CD4-positive, alpha-beta T cell (primary cell): ENCODE measurements around the gene KIF26B. TPM values are rescaled to one million over a fixed set of nuclear protein-coding genes. Genes with fewer than 3 reads are reported as not detected.

Experiments used
- ATAC-seq: fragments of 200-7000 bp; cut with Tn5 transposase; one replicate; pipeline ENCODE4 v1.10.0; 2022; ENCODE audit warnings: mild to moderate bottlenecking; ENCODE audit not compliant: poor library complexity
- CTCF ChIA-PET: fragments of 350-600 bp; sonication (Branson Sonifier 250); formaldehyde crosslinking; loops from one replicate; lab custom pipeline; 2021; ENCODE audit warnings: antibody characterized with exemption, inconsistent platforms; lab: Charles Lee
- POLR2A ChIA-PET: fragments of 350-600 bp; sonication (Branson Sonifier 250); formaldehyde crosslinking; loops from one replicate; lab custom pipeline; 2021; ENCODE audit warnings: antibody characterized with exemption, inconsistent platforms; lab: Charles Lee
- DNase-seq, 14 experiments: peaks; one replicate each; pipeline ENCODE4 v3.0.0-alpha.2; 2013 to 2020; ENCODE audit warnings: mixed read lengths in 2 of 14
- H3K27ac ChIP-seq, 2 donors: one replicate each; pipeline versions ENCODE4 v1.5.1 to v1.7.0; 2013; ENCODE audit warnings: low read length in 2 of 2, low read depth in 1 of 2, mild to moderate bottlenecking in 1 of 2
- H3K27me3 ChIP-seq, 2 experiments: 1 replicate in 1 of 2; 2 replicates in 1 of 2; pipeline versions ENCODE4 v1.6.1 to v1.7.0; 2013; ENCODE audit warnings: low read length in 2 of 2, control low read depth in 1 of 2, mild to moderate bottlenecking in 1 of 2, moderate library complexity in 1 of 2; ENCODE audit not compliant: insufficient read depth in 2 of 2, control insufficient read depth in 1 of 2
- H3K36me3 ChIP-seq: one replicate; pipeline ENCODE4 v1.6.1; 2013; ENCODE audit warnings: low read length, control low read depth; ENCODE audit not compliant: insufficient read depth
- H3K4me1 ChIP-seq: one replicate; pipeline ENCODE4 v1.6.1; 2013; ENCODE audit warnings: low read length, control low read depth; ENCODE audit not compliant: insufficient read depth
- H3K4me3 ChIP-seq: one replicate; pipeline ENCODE4 v1.5.1; 2013; ENCODE audit warnings: mild to moderate bottlenecking, low read length, moderate library complexity
- H3K9me3 ChIP-seq, 2 experiments: 1 replicate in 1 of 2; 2 replicates in 1 of 2; pipeline versions ENCODE4 v1.6.1 to v1.7.0; 2013; ENCODE audit warnings: low read length in 2 of 2, mild to moderate bottlenecking in 2 of 2, control low read depth in 1 of 2, moderate library complexity in 1 of 2; ENCODE audit not compliant: control insufficient read depth in 1 of 2, insufficient read depth in 1 of 2
- H3K27ac Mint-ChIP-seq: one replicate; pipeline ENCODE4 v1.8.0; 2020; ENCODE audit warnings: mixed read lengths
- H3K27me3 Mint-ChIP-seq: one replicate; pipeline ENCODE4 v1.8.0; 2021; ENCODE audit warnings: mixed read lengths
- H3K36me3 Mint-ChIP-seq: one replicate; pipeline ENCODE4 v1.8.0; 2021; ENCODE audit warnings: low read depth, mixed read lengths
- H3K4me1 Mint-ChIP-seq: one replicate; pipeline ENCODE4 v1.8.0; 2021; ENCODE audit warnings: low read depth, mixed read lengths
- H3K4me3 Mint-ChIP-seq: one replicate; pipeline ENCODE4 v1.8.0; 2020; ENCODE audit warnings: mild to moderate bottlenecking, mixed read lengths
- H3K9me3 Mint-ChIP-seq: one replicate; pipeline ENCODE4 v1.8.0; 2020; ENCODE audit warnings: mixed read lengths
- intact Hi-C, 2 experiments: fragments of 100-400 bp; cut with DNase I in 1 of 2; cut with micrococcal nuclease in 1 of 2; formaldehyde crosslinking; loops; one replicate each; pipeline versions ENCODE4 v1.15.1 to v1.9.0; 2023 to 2025; cut with DNase I, micrococcal nuclease
- total RNA-seq, 174 experiments: library from RNA in 2 of 174; stranded (reverse) in 2 of 174; gene quantifications; one replicate each; pipeline ENCODE4 v1.2.3 and lab custom pipeline; 2021 to 2026
- TF ChIP-seq, protein P1 (sequence below): fragments of 200-600 bp; IDR thresholded peaks from one replicate; pipeline ENCODE4 v1.8.0; 2022; ENCODE audit warnings: antibody characterized with exemption, mild to moderate bottlenecking

Gene KIF26B
- total RNA-seq, 2 experiments from 2014 or later, result 0.03 TPM; not detected in 1

DNA sequence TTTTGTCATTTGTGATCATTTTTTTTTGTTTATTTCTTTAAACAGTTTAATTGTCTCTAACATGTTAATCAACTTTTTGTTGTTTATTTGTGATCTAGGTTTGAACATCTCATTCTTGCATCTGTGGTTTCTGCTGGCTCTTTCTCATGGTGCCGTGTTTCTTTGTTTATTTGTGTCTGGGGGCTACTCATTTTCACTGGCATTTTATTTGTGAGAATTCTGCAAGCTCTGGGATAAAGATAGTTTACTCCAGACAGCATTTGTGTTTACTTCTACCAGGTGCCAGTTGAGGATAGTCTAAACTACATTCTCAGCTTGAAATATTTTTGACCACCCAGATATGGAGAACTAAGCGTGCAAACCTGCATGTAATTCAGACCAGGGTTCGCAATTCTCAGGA, 508.6 kb downstream of the KIF26B start:
- CTCF ChIA-PET, result no interaction called here
- TF ChIP-seq, protein P1, sequence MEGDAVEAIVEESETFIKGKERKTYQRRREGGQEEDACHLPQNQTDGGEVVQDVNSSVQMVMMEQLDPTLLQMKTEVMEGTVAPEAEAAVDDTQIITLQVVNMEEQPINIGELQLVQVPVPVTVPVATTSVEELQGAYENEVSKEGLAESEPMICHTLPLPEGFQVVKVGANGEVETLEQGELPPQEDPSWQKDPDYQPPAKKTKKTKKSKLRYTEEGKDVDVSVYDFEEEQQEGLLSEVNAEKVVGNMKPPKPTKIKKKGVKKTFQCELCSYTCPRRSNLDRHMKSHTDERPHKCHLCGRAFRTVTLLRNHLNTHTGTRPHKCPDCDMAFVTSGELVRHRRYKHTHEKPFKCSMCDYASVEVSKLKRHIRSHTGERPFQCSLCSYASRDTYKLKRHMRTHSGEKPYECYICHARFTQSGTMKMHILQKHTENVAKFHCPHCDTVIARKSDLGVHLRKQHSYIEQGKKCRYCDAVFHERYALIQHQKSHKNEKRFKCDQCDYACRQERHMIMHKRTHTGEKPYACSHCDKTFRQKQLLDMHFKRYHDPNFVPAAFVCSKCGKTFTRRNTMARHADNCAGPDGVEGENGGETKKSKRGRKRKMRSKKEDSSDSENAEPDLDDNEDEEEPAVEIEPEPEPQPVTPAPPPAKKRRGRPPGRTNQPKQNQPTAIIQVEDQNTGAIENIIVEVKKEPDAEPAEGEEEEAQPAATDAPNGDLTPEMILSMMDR, result no peak

DNA sequence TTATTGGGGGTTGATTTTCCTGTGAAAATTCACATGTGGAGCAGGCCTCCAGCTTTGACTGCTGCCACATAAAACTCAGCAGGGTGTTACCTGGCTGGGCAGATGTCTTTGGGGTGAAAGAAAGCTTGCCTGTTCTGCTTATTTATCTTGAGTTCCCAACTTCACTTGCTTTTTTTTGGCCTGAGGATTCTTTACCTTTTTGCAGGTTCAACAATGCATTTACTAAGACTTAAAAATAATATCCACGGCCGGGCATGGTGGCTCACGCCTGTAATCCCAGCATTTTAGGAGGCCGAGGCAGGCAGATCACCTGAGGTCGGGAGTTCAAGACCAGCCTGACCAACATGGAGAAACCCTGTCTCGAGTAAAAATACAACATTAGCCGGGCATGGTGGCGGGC, 509.1 kb downstream of the KIF26B start:
- no peaks in the 10 kb centered on the region for H3K27me3 Mint-ChIP-seq
- no peak for DNase-seq
- Histone ChIP-seq H3K4me3 (no peak overlapping the region), H3K27ac (no peak overlapping the region), H3K36me3 (no peaks in the 10 kb centered on the region), H3K9me3 (no peaks in the 10 kb centered on the region), H3K27me3 (no peaks in the 10 kb centered on the region), H3K4me1 (no peaks in the 10 kb centered on the region)
- H3K4me3 Mint-ChIP-seq, result no peak overlapping the region
- ChIA-PET POLR2A (no interaction called here), CTCF (no interaction called here)
- no peak overlapping the region for H3K27ac Mint-ChIP-seq
- ATAC-seq, result no peak
- intact Hi-C loops, result no loop called here
- H3K4me1 Mint-ChIP-seq, result no peaks in the 10 kb centered on the region
- TF ChIP-seq, protein P1, result no peak
- no peaks in the 10 kb centered on the region for H3K36me3 Mint-ChIP-seq
- H3K9me3 Mint-ChIP-seq, result no peaks in the 10 kb centered on the region

More for the DNA sequence above, 508.6 kb downstream of the KIF26B start:
- ATAC-seq (no peak), DNase-seq (no peak)
- H3K4me1 ChIP-seq, result no peaks in the 10 kb centered on the region
- Mint-ChIP-seq H3K4me1 (no peaks in the 10 kb centered on the region), H3K27ac (no peak overlapping the region), H3K36me3 (no peaks in the 10 kb centered on the region), H3K9me3 (no peaks in the 10 kb centered on the region), H3K27me3 (no peaks in the 10 kb centered on the region), H3K4me3 (no peak overlapping the region)
- no peaks in the 10 kb centered on the region for H3K27me3 ChIP-seq
- H3K9me3 ChIP-seq, result no peaks in the 10 kb centered on the region
- intact Hi-C loops, result no loop called here
- H3K27ac ChIP-seq, result no peak overlapping the region
- H3K4me3 ChIP-seq, result no peak overlapping the region
- POLR2A ChIA-PET, result no interaction called here
- no peaks in the 10 kb centered on the region for H3K36me3 ChIP-seq

DNA sequence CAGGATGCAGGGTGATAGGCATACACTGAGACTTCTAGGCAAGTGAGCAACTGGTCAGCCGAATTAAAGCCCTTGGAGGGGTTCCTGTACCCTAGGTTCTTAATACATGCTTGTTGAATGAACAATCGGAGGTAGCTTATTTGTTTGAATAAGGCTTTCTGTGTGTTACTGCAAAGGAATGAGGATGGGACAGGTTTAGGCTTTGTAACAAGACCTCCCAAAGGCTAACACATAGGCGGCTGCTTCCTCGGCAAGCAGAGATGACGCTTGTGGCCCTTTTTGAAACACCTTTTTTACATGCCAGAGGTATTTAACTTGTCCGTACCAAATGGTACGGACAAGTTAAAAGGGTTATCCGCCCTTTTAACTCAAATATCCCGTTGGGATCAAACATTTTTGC, 511.6 kb downstream of the KIF26B start:
- Histone ChIP-seq H3K27ac (no peak overlapping the region), H3K4me1 (no peaks in the 10 kb centered on the region), H3K36me3 (no peaks in the 10 kb centered on the region), H3K27me3 (no peaks in the 10 kb centered on the region), H3K4me3 (no peak overlapping the region), H3K9me3 (no peaks in the 10 kb centered on the region)
- Mint-ChIP-seq H3K36me3 (no peaks in the 10 kb centered on the region), H3K27ac (no peak overlapping the region), H3K9me3 (no peaks in the 10 kb centered on the region), H3K4me3 (no peak overlapping the region), H3K4me1 (no peaks in the 10 kb centered on the region), H3K27me3 (no peaks in the 10 kb centered on the region)
- ATAC-seq, result no peak
- CTCF ChIA-PET, result no interaction called here
- POLR2A ChIA-PET, result no interaction called here
- intact Hi-C loops, result no loop called here
- TF ChIP-seq, protein P1, result no peak
- no peak for DNase-seq
